ENCODE measurements around the gene CDK13. TPM values are rescaled to one million over a fixed set of nuclear protein-coding genes. Genes with fewer than 3 reads are reported as not detected.

Gene CDK13
- polyA plus RNA-seq, 2 of the 4 experiments (the other 2 are of a cell fraction) = 18.2 to 39.6 TPM

DNA sequence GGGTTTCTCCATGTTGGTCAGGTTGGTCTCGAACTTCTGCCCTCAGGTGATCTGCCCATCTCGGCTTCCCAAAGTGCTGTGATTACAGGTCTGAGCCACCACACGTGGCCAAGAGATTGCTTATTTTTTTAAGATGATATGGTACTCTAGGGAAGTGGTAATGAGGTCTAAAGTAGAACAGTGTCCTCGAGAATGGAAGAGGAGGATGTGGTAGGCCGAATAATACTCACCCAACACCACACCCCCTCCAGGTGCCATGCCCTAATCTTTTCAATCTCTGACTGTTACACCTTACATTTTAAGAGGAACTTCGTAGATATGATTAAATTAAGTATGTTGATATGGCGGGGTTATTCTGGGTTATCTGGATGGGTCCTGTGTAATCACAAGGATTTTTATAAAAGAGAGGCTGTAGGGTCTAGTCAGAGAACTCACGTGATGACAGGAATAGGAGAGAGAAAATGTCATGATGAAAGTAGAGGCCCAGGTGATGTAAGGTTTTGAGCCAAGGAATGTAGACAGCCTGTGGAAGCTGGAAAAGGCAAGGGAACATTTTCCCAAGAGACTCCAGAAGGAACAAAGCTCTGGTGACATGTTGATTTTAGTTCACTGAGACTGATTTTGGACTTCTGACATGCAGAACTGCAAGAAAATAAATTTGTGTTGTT is 29.5 kb downstream of the CDK13 start:
- Histone ChIP-seq H3K27ac (no peak overlapping the region), H3K4me1 (no peaks in the 10 kb centered on the region), H3K4me3 (no peak overlapping the region), H3K4me2 (no peak overlapping the region), H3K9me3 (no peaks in the 10 kb centered on the region)
- POLR2A ChIA-PET = no interaction called here
- TF ChIP-seq NPAS2 (CRISPR knock-in tag; IDR thresholded peaks at IDR 0.05; ENCODE audit: borderline replicate concordance) (no peak), HOXA7 (CRISPR knock-in tag; IDR thresholded peaks at IDR 0.05) (no peak), FOXS1 (CRISPR knock-in tag; IDR thresholded peaks at IDR 0.05) (no peak), ESRRA (IDR thresholded peaks at IDR 0.05; ENCODE audit: borderline replicate concordance, low read length) (no peak), CBX2 (IDR thresholded peaks at IDR 0.05; ENCODE audit: borderline replicate concordance, low read depth) (no peak), PHF8 (IDR thresholded peaks at IDR 0.05; ENCODE audit: borderline replicate concordance, low read depth) (no peak), NR3C1 (IDR thresholded peaks at IDR 0.05) (no peak), SREBF2 (IDR thresholded peaks at IDR 0.05) (no peak), RFX5 (IDR thresholded peaks at IDR 0.05) (no peak), GATA3 (IDR thresholded peaks at IDR 0.05; ENCODE audit: borderline replicate concordance) (no peak), JUNB (IDR thresholded peaks at IDR 0.05) (no peak)
- TF ChIP-seq, protein P1, sequence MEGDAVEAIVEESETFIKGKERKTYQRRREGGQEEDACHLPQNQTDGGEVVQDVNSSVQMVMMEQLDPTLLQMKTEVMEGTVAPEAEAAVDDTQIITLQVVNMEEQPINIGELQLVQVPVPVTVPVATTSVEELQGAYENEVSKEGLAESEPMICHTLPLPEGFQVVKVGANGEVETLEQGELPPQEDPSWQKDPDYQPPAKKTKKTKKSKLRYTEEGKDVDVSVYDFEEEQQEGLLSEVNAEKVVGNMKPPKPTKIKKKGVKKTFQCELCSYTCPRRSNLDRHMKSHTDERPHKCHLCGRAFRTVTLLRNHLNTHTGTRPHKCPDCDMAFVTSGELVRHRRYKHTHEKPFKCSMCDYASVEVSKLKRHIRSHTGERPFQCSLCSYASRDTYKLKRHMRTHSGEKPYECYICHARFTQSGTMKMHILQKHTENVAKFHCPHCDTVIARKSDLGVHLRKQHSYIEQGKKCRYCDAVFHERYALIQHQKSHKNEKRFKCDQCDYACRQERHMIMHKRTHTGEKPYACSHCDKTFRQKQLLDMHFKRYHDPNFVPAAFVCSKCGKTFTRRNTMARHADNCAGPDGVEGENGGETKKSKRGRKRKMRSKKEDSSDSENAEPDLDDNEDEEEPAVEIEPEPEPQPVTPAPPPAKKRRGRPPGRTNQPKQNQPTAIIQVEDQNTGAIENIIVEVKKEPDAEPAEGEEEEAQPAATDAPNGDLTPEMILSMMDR (IDR thresholded peaks at IDR 0.05) = no peak
- TF ChIP-seq, protein P2, sequence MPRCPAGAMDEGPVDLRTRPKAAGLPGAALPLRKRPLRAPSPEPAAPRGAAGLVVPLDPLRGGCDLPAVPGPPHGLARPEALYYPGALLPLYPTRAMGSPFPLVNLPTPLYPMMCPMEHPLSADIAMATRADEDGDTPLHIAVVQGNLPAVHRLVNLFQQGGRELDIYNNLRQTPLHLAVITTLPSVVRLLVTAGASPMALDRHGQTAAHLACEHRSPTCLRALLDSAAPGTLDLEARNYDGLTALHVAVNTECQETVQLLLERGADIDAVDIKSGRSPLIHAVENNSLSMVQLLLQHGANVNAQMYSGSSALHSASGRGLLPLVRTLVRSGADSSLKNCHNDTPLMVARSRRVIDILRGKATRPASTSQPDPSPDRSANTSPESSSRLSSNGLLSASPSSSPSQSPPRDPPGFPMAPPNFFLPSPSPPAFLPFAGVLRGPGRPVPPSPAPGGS (IDR thresholded peaks at IDR 0.05) = no peak
- CTCF ChIA-PET = interaction anchor here (1.4 kb wide), 1 partner anchor 11 kb away, joined by 3 read pairs; no protein-coding TSS in a partner anchor
- FAIRE-seq (no peak), DNase-seq (ENCODE audit: low read depth in 1 of 2, low spot score in 1 of 2) (no peak), ATAC-seq (no peak; a peak in 1 of 6 replicates)
- WGBS (ENCODE audit: missing lambda C conversion rate) = 93% methylated on average over 8 of the region's 8 CpGs

DNA sequence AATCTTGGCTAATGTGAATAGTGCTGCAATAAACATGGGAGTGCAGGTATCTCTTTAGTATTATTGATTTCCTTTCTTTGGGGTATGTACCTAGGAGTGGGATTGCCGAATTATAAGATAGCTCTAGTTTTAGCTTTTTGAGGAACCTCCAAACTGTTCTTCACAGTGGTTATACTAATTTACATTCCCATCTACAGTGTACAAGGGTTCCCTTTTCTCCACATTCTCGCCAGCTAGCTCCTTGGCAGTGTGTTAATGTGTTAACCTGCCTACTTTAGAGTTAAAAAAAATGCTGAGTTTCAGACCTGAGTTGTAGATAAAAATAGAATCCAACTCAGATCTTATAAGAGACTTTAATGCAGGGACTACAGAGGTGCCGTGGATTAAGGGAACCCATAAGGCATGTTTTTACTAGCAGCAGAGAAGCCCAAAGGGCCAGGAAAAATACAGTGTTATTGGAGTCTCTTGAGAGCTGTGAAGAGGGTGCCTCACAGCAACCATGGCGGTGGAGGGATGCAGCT is 35.4 kb downstream of the CDK13 start:
- POLR2A ChIA-PET = no interaction called here
- no peak for ATAC-seq
- CTCF ChIA-PET = interaction anchor here (0.6 to 1.3 kb wide), 5 partner anchors 15 to 67 kb away, joined by 3 to 5 read pairs (median 3); no protein-coding TSS in a partner anchor

More for the DNA sequence above, 35.4 kb downstream of the CDK13 start:
- no peak overlapping the region for H3K4me3 ChIP-seq
- no peaks in the 10 kb centered on the region for H3K9me3 ChIP-seq
- no peak for DNase-seq (ENCODE audit: low read depth in 1 of 2, low spot score in 1 of 2)
- H3K4me2 ChIP-seq = no peak overlapping the region
- 98% methylated on average over 4 of the region's 4 CpGs for WGBS (ENCODE audit: missing lambda C conversion rate)
- no peak for FAIRE-seq
- H3K27ac ChIP-seq = no peak overlapping the region
- TF ChIP-seq, protein P3, sequence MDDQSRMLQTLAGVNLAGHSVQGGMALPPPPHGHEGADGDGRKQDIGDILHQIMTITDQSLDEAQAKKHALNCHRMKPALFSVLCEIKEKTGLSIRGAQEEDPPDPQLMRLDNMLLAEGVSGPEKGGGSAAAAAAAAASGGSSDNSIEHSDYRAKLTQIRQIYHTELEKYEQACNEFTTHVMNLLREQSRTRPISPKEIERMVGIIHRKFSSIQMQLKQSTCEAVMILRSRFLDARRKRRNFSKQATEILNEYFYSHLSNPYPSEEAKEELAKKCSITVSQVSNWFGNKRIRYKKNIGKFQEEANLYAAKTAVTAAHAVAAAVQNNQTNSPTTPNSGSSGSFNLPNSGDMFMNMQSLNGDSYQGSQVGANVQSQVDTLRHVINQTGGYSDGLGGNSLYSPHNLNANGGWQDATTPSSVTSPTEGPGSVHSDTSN (IDR thresholded peaks at IDR 0.05) = no peak
- TF ChIP-seq RARB (CRISPR knock-in tag; IDR thresholded peaks at IDR 0.05) (no peak), SREBF2 (IDR thresholded peaks at IDR 0.05) (no peak), TP53 (CRISPR knock-in tag; IDR thresholded peaks at IDR 0.05) (no peak), PHF8 (IDR thresholded peaks at IDR 0.05; ENCODE audit: borderline replicate concordance, low read depth) (no peak), ZFP36 (IDR thresholded peaks at IDR 0.05; ENCODE audit: borderline replicate concordance, partially characterized antibody) (no peak), ZC3H11A (IDR thresholded peaks at IDR 0.05) (no peak), ZNF302 (CRISPR knock-in tag; IDR thresholded peaks at IDR 0.05) (no peak), POLR2A (IDR thresholded peaks at IDR 0.05; ENCODE audit: low read length) (no peak), CBX8 (IDR thresholded peaks at IDR 0.05) (no peak), MAFK (IDR thresholded peaks at IDR 0.05; ENCODE audit: partially characterized antibody) (no peak), CHD2 (IDR thresholded peaks at IDR 0.05; ENCODE audit: low read length, partially characterized antibody) (no peak), NPAS2 (CRISPR knock-in tag; IDR thresholded peaks at IDR 0.05; ENCODE audit: borderline replicate concordance) (no peak), FOSL2 (IDR thresholded peaks at IDR 0.05) (no peak), FOSL2 (CRISPR knock-in tag; IDR thresholded peaks at IDR 0.05) (no peak), MYC (IDR thresholded peaks at IDR 0.05; ENCODE audit: borderline replicate concordance, low read length) (no peak)
- TF ChIP-seq, protein P4, sequence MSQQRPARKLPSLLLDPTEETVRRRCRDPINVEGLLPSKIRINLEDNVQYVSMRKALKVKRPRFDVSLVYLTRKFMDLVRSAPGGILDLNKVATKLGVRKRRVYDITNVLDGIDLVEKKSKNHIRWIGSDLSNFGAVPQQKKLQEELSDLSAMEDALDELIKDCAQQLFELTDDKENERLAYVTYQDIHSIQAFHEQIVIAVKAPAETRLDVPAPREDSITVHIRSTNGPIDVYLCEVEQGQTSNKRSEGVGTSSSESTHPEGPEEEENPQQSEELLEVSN (IDR thresholded peaks at IDR 0.05; ENCODE audit: borderline replicate concordance, low read depth) = no peak
- 0 out of 3 replicates have a peak, but pooled peaks cover 4% of the 10 kb centered on the region for H3K4me1 ChIP-seq

All from A549 (cell line).